Thyroid gland (tissue), 4 donors: ENCODE measurements around the gene DNAJC17.

Source experiments
- POLR2A ChIP-seq, 2 donors: fragments of 450-650 bp; IDR thresholded peaks; one replicate each; pipeline ENCODE4 v1.6.1; 2017; ENCODE audit warnings: antibody characterized with exemption in 2 of 2, mild to moderate bottlenecking in 2 of 2, moderate library complexity in 1 of 2
- TF ChIP-seq, protein P1 (sequence below), 6 experiments: fragments of 200-600 bp in 3 of 6; fragments of 450-650 bp in 3 of 6; sonication (generic) in 3 of 6; IDR thresholded peaks; one replicate each; pipeline ENCODE4 v1.5.1; 2016 to 2019; ENCODE audit warnings: antibody characterized with exemption in 6 of 6, mild to moderate bottlenecking in 2 of 6, inconsistent platforms in 1 of 6, moderate library complexity in 1 of 6

DNA sequence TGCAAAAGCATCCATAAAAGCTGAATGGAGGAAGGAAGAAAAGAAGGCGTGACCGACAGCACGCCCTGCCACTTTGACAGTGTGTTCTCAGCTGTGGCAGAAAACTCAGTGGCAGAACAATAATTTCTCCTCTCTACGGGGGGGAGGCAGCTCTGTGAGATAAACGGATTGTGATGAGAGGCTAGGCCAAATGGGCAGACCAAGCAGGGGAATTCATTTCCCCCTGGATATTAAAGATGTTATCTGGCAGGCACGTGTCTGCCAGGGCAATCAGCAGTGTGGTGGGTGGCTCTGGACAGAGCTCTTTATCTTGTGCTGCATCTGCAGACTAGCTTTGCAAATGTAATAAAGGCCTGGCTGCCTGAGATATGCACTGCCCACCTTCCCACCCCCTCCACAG lies 50.3 kb downstream of the DNAJC17 start:
- TF ChIP-seq, protein P1, sequence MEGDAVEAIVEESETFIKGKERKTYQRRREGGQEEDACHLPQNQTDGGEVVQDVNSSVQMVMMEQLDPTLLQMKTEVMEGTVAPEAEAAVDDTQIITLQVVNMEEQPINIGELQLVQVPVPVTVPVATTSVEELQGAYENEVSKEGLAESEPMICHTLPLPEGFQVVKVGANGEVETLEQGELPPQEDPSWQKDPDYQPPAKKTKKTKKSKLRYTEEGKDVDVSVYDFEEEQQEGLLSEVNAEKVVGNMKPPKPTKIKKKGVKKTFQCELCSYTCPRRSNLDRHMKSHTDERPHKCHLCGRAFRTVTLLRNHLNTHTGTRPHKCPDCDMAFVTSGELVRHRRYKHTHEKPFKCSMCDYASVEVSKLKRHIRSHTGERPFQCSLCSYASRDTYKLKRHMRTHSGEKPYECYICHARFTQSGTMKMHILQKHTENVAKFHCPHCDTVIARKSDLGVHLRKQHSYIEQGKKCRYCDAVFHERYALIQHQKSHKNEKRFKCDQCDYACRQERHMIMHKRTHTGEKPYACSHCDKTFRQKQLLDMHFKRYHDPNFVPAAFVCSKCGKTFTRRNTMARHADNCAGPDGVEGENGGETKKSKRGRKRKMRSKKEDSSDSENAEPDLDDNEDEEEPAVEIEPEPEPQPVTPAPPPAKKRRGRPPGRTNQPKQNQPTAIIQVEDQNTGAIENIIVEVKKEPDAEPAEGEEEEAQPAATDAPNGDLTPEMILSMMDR (IDR thresholded peaks at IDR 0.05), result no peak
- TF ChIP-seq POLR2A (IDR thresholded peaks at IDR 0.05), result no peak
